Lower leg skin (tissue), 4 donors: ENCODE data around the gene SAP30. TPM values are rescaled to one million over a fixed set of nuclear protein-coding genes. Genes with fewer than 3 reads are reported as not detected.

Experiments used
- DNase-seq, 2 donors: peaks; one replicate each; pipeline ENCODE4 v3.0.0-alpha.2; 2019; ENCODE audit warnings: low spot score in 2 of 2
- H3K4me3 ChIP-seq: fragments of 200-600 bp; sonication (generic); 2 replicates; pipeline ENCODE4 v1.5.1; 2017; ENCODE audit warnings: mild to moderate bottlenecking, low read depth; ENCODE audit not compliant: poor library complexity, severe bottlenecking
- CTCF ChIP-seq, 3 donors: fragments of 450-650 bp; IDR thresholded peaks; one replicate each; pipeline ENCODE4 v1.5.1; 2016; ENCODE audit warnings: antibody characterized with exemption in 3 of 3, mild to moderate bottlenecking in 3 of 3, moderate library complexity in 2 of 3
- POLR2A ChIP-seq, 2 donors: fragments of 450-650 bp; IDR thresholded peaks; one replicate each; pipeline ENCODE4 v1.6.1; 2016 to 2017; ENCODE audit warnings: antibody characterized with exemption in 2 of 2, mild to moderate bottlenecking in 1 of 2, moderate library complexity in 1 of 2
- WGBS, 2 donors: methylation state at CpG; one replicate each; pipeline ENCODE4 v1.1.5; 2018; 5-methylcytosine and 5-hydroxymethylcytosine counted together
- intact Hi-C: fragments of 100-400 bp; cut with DNase I; formaldehyde crosslinking; loops from one replicate; pipeline ENCODE4 v1.15.0; 2023; ENCODE audit warnings: low total_unique reads
- total RNA-seq, 4 donors: library from RNA; depleted of rRNA; stranded (reverse); fragments of >200 nt; gene quantifications; one replicate each; pipeline ENCODE4 v1.1.0, GENCODE V29; 2016

Gene SAP30
- total RNA-seq, 4 donors from 2014 or later, result 14.4 to 25.1 (median 18.3) TPM

- TF ChIP-seq POLR2A (IDR thresholded peaks at IDR 0.05) (no peak), CTCF (IDR thresholded peaks at IDR 0.05) (no peak)
- peak overlapping the region; percentile 82 for H3K4me3 ChIP-seq
- peak; percentile 69 to 94 for DNase-seq
- 0 to 1% methylated on average over 41 to 64 of the region's 68 CpGs for WGBS, 2 donors
- intact Hi-C loops, result loop anchor here (5.0 kb wide), 1 partner anchor 34 kb away; no protein-coding TSS in a partner anchor
Measured at GRCh38 chr4:173371292-173372192, 788 bp downstream of the SAP30 start.

- no peak for DNase-seq
- TF ChIP-seq CTCF (IDR thresholded peaks at IDR 0.05) (no peak), POLR2A (IDR thresholded peaks at IDR 0.05) (no peak)
- H3K4me3 ChIP-seq, result no peak overlapping the region
- 93 to 95% methylated on average over 2 of the region's 2 CpGs for WGBS, 2 donors
- intact Hi-C loops, result loop anchor here (5.0 kb wide), 1 partner anchor 37 kb away; no protein-coding TSS in a partner anchor
Measured at GRCh38 chr4:173374588-173374987, 3.8 kb downstream of the SAP30 start.

- 94 to 97% methylated on average over 3 of the region's 3 CpGs for WGBS, 2 donors
- DNase-seq, result no peak
- H3K4me3 ChIP-seq, result no peak overlapping the region
- intact Hi-C loops, result no loop called here
- no peak for TF ChIP-seq POLR2A (IDR thresholded peaks at IDR 0.05)
- TF ChIP-seq CTCF (IDR thresholded peaks at IDR 0.05), result no peak
Measured at GRCh38 chr4:173379929-173380328, 9.2 kb downstream of the SAP30 start.

GRCh38 chr4:173380987-173381386, 10.2 kb downstream of the SAP30 start:
- TF ChIP-seq POLR2A (IDR thresholded peaks at IDR 0.05) (no peak), CTCF (IDR thresholded peaks at IDR 0.05) (no peak)
- no peak for DNase-seq
- H3K4me3 ChIP-seq, result no peak overlapping the region
- intact Hi-C loops, result no loop called here

- intact Hi-C loops, result no loop called here
- 24 to 42% methylated on average over 1 of the region's 1 CpG for whole genome bisulfite sequencing, 2 donors
- H3K4me3 ChIP-seq, result no peak overlapping the region
- no peak for DNase-seq
- no peak for TF ChIP-seq CTCF (IDR thresholded peaks at IDR 0.05)
- TF ChIP-seq POLR2A (IDR thresholded peaks at IDR 0.05), result no peak
Measured at GRCh38 chr4:173381610-173382009, 10.9 kb downstream of the SAP30 start.
